IgD-negative memory B cell (primary cell): ENCODE results near the gene COL16A1. TPM values are rescaled to one million over a fixed set of nuclear protein-coding genes. Genes with fewer than 3 reads are reported as not detected.

Experiments
- H3K27ac Mint-ChIP-seq, 3 donors: one replicate each; pipeline ENCODE4 v1.8.0; 2020 to 2022; ENCODE audit warnings: mild to moderate bottlenecking in 3 of 3, mixed read lengths in 3 of 3, moderate library complexity in 1 of 3
- H3K27me3 Mint-ChIP-seq: one replicate; pipeline ENCODE4 v1.8.0; 2021; ENCODE audit warnings: mixed read lengths
- H3K36me3 Mint-ChIP-seq: one replicate; pipeline ENCODE4 v1.8.0; 2020; ENCODE audit warnings: mild to moderate bottlenecking, mixed read lengths
- H3K4me1 Mint-ChIP-seq, 3 donors: one replicate each; pipeline ENCODE4 v1.8.0; 2020 to 2022; ENCODE audit warnings: mixed read lengths in 3 of 3, mild to moderate bottlenecking in 1 of 3
- H3K4me3 Mint-ChIP-seq, 4 donors: one replicate each; pipeline ENCODE4 v1.8.0; 2020 to 2022; ENCODE audit warnings: mild to moderate bottlenecking in 4 of 4, mixed read lengths in 4 of 4, moderate library complexity in 3 of 4
- H3K9me3 Mint-ChIP-seq, 3 donors: one replicate each; pipeline ENCODE4 v1.8.0; 2020 to 2021; ENCODE audit warnings: mixed read lengths in 3 of 3, mild to moderate bottlenecking in 1 of 3
- polyA plus RNA-seq: library from polyadenylated mRNA; unstranded; fragments of 300-500 nt; fragmentation: Illumina TruSeq; gene quantifications from one replicate; pipeline ENCODE4 v1.2.3, GENCODE V29; 2021

The COL16A1 gene
- polyA plus RNA-seq, 1 donor from 2014 or later, result not detected

- Mint-ChIP-seq H3K4me3 (peak overlapping the region in 2 of 4 donors; percentile 23 to 30), H3K9me3 (no peaks in the 10 kb centered on the region), H3K36me3 (no peaks in the 10 kb centered on the region), H3K27ac (peak overlapping the region in 1 of 3 donors; percentile 55), H3K4me1 (peaks cover 15 to 24% (median 20%) of the 10 kb centered on the region in 3 donors), H3K27me3 (peaks cover 35% of the 10 kb centered on the region)
Measured at GRCh38 chr1:31706384-31707058, 2.7 kb upstream of the COL16A1 start.

- no peak overlapping the region for H3K4me3 Mint-ChIP-seq
- peaks cover 35% of the 10 kb centered on the region for H3K27me3 Mint-ChIP-seq
- H3K4me1 Mint-ChIP-seq, result peaks cover 20 to 30% (median 22%) of the 10 kb centered on the region in 3 donors
- no peaks in the 10 kb centered on the region for H3K9me3 Mint-ChIP-seq
- peak overlapping the region in 1 of 3 donors; percentile 55 for H3K27ac Mint-ChIP-seq
- H3K36me3 Mint-ChIP-seq, result no peaks in the 10 kb centered on the region
Measured at GRCh38 chr1:31705080-31705866, 1.5 kb upstream of the COL16A1 start.

GRCh38 chr1:31704271-31705079 is 658 bp upstream of the COL16A1 start:
- Mint-ChIP-seq H3K27ac (no peak overlapping the region), H3K4me3 (peak overlapping the region in 2 of 4 donors; percentile 2 to 76), H3K4me1 (peaks cover 22 to 30% (median 28%) of the 10 kb centered on the region in 3 donors), H3K9me3 (no peaks in the 10 kb centered on the region), H3K27me3 (peaks cover 35% of the 10 kb centered on the region), H3K36me3 (no peaks in the 10 kb centered on the region)

GRCh38 chr1:31702836-31703404 is 897 bp downstream of the COL16A1 start:
- no peaks in the 10 kb centered on the region for H3K9me3 Mint-ChIP-seq
- H3K27me3 Mint-ChIP-seq, result peaks cover 32% of the 10 kb centered on the region
- H3K36me3 Mint-ChIP-seq, result no peaks in the 10 kb centered on the region
- H3K4me3 Mint-ChIP-seq, result no peak overlapping the region
- H3K4me1 Mint-ChIP-seq, result peaks cover 28 to 34% (median 33%) of the 10 kb centered on the region in 3 donors
- H3K27ac Mint-ChIP-seq, result no peak overlapping the region

GRCh38 chr1:31701091-31701736 is 2.6 kb downstream of the COL16A1 start:
- peak overlapping the region in 1 of 3 donors; percentile 84 for H3K27ac Mint-ChIP-seq
- H3K4me3 Mint-ChIP-seq, result no peak overlapping the region
- peaks cover 23 to 28% (median 23%) of the 10 kb centered on the region in 3 donors for H3K4me1 Mint-ChIP-seq
- H3K27me3 Mint-ChIP-seq, result peaks cover 25% of the 10 kb centered on the region
- H3K9me3 Mint-ChIP-seq, result no peaks in the 10 kb centered on the region
- no peaks in the 10 kb centered on the region for H3K36me3 Mint-ChIP-seq

- peak overlapping the region in 2 of 3 donors; percentile 80 to 84 for H3K27ac Mint-ChIP-seq
- no peaks in the 10 kb centered on the region for H3K36me3 Mint-ChIP-seq
- H3K4me3 Mint-ChIP-seq, result peak overlapping the region in 1 of 4 donors; percentile 17
- no peaks in the 10 kb centered on the region for H3K9me3 Mint-ChIP-seq
- H3K4me1 Mint-ChIP-seq, result peaks cover 17 to 26% (median 23%) of the 10 kb centered on the region in 3 donors
- H3K27me3 Mint-ChIP-seq, result peaks cover 21% of the 10 kb centered on the region
Measured at GRCh38 chr1:31700468-31701090, 3.2 kb downstream of the COL16A1 start.

GRCh38 chr1:31699341-31699891 is 4.4 kb downstream of the COL16A1 start:
- Mint-ChIP-seq H3K27me3 (peaks cover 12% of the 10 kb centered on the region), H3K4me1 (peaks cover 10 to 19% (median 17%) of the 10 kb centered on the region in 3 donors), H3K27ac (peak overlapping the region in 2 of 3 donors; percentile 53 to 86), H3K36me3 (no peaks in the 10 kb centered on the region), H3K4me3 (peak overlapping the region in 2 of 4 donors; percentile 73 to 88), H3K9me3 (no peaks in the 10 kb centered on the region)

- Mint-ChIP-seq H3K4me3 (no peak overlapping the region), H3K36me3 (no peaks in the 10 kb centered on the region), H3K27me3 (peaks cover 3% of the 10 kb centered on the region), H3K9me3 (no peaks in the 10 kb centered on the region), H3K4me1 (peaks cover 9 to 18% (median 16%) of the 10 kb centered on the region in 3 donors), H3K27ac (peak overlapping the region in 1 of 3 donors; percentile 40)
Measured at GRCh38 chr1:31697369-31697984, 6.3 kb downstream of the COL16A1 start.

GRCh38 chr1:31696242-31696641 is 7.6 kb downstream of the COL16A1 start:
- H3K9me3 Mint-ChIP-seq, result no peaks in the 10 kb centered on the region
- peaks cover 3% of the 10 kb centered on the region for H3K27me3 Mint-ChIP-seq
- H3K36me3 Mint-ChIP-seq, result no peaks in the 10 kb centered on the region
- no peak overlapping the region for H3K27ac Mint-ChIP-seq
- no peak overlapping the region for H3K4me3 Mint-ChIP-seq
- H3K4me1 Mint-ChIP-seq, result peaks cover 9 to 18% (median 16%) of the 10 kb centered on the region in 3 donors

- Mint-ChIP-seq H3K36me3 (no peaks in the 10 kb centered on the region), H3K27ac (no peak overlapping the region), H3K9me3 (no peaks in the 10 kb centered on the region), H3K4me3 (no peak overlapping the region), H3K4me1 (peaks cover 4 to 16% (median 11%) of the 10 kb centered on the region in 3 donors), H3K27me3 (peaks cover 9% of the 10 kb centered on the region)
Measured at GRCh38 chr1:31695327-31695726, 8.5 kb downstream of the COL16A1 start.

GRCh38 chr1:31694964-31695313 is 8.9 kb downstream of the COL16A1 start:
- Mint-ChIP-seq H3K27ac (no peak overlapping the region), H3K27me3 (peaks cover 9% of the 10 kb centered on the region)

GRCh38 chr1:31694069-31694963 is 9.5 kb downstream of the COL16A1 start:
- no peaks in the 10 kb centered on the region for H3K36me3 Mint-ChIP-seq
- no peak overlapping the region for H3K4me3 Mint-ChIP-seq
- no peak overlapping the region for H3K27ac Mint-ChIP-seq

More at GRCh38 chr1:31694964-31695313, 8.9 kb downstream of the COL16A1 start:
- H3K4me1 Mint-ChIP-seq, result peaks cover 3 to 15% (median 10%) of the 10 kb centered on the region in 3 donors
- no peaks in the 10 kb centered on the region for H3K36me3 Mint-ChIP-seq
- H3K9me3 Mint-ChIP-seq, result no peaks in the 10 kb centered on the region
- no peak overlapping the region for H3K4me3 Mint-ChIP-seq

More at GRCh38 chr1:31694069-31694963, 9.5 kb downstream of the COL16A1 start:
- Mint-ChIP-seq H3K27me3 (peaks cover 11% of the 10 kb centered on the region), H3K4me1 (peaks cover 3 to 9% (median 8%) of the 10 kb centered on the region in 3 donors), H3K9me3 (no peaks in the 10 kb centered on the region)
